GM12873 (cell line): ENCODE measurements around the gene SSU72.

Source experiments
- TF ChIP-seq, protein P1 (sequence below): IDR thresholded peaks from 2 replicates; pipeline ENCODE4 v1.5.1; 2012; ENCODE audit warnings: low read depth, mild to moderate bottlenecking, moderate library complexity, low read length, control low read depth; ENCODE audit not compliant: insufficient read depth; ENCODE audit errors: missing control alignments

SSU72 gene

GRCh38 chr1:1534401-1535154 lies 40.1 kb downstream of the SSU72 start:
- TF ChIP-seq, protein P1, sequence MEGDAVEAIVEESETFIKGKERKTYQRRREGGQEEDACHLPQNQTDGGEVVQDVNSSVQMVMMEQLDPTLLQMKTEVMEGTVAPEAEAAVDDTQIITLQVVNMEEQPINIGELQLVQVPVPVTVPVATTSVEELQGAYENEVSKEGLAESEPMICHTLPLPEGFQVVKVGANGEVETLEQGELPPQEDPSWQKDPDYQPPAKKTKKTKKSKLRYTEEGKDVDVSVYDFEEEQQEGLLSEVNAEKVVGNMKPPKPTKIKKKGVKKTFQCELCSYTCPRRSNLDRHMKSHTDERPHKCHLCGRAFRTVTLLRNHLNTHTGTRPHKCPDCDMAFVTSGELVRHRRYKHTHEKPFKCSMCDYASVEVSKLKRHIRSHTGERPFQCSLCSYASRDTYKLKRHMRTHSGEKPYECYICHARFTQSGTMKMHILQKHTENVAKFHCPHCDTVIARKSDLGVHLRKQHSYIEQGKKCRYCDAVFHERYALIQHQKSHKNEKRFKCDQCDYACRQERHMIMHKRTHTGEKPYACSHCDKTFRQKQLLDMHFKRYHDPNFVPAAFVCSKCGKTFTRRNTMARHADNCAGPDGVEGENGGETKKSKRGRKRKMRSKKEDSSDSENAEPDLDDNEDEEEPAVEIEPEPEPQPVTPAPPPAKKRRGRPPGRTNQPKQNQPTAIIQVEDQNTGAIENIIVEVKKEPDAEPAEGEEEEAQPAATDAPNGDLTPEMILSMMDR: no peak

DNA sequence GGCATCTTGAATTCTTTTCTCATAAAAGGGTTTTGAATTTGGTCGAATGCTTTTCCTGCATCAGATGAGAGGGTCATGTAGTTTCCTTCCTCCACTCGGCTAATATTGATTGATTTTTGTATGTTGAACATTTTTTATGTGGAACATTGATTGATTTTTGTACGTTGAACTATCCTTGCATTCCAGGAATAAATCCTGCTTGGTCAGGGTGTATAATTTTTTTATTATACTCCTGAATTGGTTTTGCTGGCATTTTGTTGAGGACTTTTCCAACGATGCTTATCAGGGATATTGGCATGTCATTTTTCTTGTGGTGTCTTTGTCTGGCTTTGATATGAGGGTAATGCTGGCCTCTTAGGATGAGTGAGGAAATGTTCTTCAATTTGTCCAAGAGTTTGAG lies 42.7 kb downstream of the SSU72 start:
- TF ChIP-seq, protein P1: no peak

DNA sequence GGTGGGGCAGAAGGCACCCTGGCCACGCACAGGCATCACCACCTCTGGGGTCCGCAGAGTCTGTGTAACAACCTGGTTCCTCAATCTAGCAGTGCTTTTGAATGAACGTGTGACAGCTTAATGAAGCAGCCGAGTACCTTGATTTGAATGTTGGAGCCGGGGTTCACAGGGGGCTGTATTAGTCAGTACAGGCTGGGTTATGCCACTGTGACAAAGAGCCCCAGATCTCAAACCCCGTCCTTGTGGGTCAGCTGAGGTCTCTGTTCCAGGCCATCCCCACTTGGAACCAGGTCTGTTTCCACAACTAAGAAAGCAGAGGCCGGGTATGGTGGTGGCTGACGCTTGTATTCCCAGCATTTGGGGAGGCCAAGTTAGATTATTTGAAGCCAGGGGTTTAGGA lies 44.7 kb downstream of the SSU72 start:
- TF ChIP-seq, protein P1: no peak

DNA sequence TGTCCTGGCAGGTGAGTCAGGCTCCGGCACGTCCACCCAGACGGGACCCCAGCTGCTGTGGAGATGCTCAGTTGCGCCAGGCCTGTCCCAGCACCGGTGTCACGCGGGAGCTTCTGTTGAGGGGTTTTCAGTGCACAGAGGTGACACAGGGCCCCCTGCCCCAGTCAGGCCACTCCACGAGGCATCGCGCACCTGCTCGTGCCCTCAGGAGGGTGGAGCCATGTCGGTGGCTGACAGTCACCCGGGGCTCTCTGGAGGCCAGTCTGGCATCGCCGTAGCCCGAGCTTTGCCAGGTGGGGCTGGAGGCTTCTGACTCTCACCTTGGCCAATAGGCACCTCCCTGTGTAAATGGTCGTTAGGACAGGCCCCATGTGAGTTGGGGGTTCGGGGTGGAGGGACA lies 45.3 kb downstream of the SSU72 start:
- TF ChIP-seq, protein P1: no peak

- TF ChIP-seq, protein P1: no peak
Measured at GRCh38 chr1:1528301-1529267, 46.1 kb downstream of the SSU72 start.

DNA sequence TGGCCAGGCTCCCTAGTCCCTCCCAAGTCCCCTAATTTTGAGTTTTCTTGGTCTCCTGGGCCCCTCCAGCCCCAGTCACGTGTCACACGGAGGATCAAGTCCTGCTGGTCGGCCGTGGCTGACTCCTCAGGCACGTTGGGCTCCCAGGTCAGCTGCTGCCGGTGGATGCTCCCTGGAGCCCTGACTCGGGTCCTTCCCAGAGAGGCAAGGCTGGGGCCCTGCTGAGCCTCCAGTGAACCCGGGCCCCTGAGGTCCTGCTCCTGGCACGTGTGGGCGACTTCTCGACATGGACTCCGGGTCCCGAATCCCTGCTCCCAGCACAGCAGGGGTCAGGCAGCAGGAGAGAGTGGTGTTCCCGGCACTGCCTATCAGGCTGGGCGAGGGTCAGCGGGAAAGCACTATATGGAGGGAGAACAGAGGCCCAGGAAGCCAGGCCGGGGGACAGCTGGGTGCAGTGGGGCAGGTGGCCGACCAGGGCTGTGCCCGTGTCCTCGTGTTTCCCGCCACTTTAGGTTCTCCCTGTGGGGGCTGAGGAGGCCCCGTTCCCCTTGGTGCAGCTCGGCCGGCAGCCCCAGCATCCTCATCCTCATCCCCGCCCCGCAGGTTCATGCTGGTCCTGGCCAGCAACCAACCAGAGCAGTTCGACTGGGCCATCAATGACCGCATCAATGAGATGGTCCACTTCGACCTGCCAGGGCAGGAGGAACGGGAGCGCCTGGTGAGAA lies 47.4 kb downstream of the SSU72 start:
- TF ChIP-seq, protein P1: no peak
